GDM1 (cell line): ENCODE results near the gene WDR77.

Experiments used
- DNase-seq: peaks from one replicate; lab custom pipeline; 2025; lab: John Stamatoyannopoulos, UW

WDR77 gene

GRCh38 chr1:111439461-111440351, 9.3 kb downstream of the WDR77 start:
- DNase-seq, result no peak

- DNase-seq, result no peak
These were observed 12.3 kb downstream of the WDR77 start for GRCh38 chr1:111436726-111437125.

GRCh38 chr1:111424281-111424680, 24.8 kb downstream of the WDR77 start:
- no peak for DNase-seq

- no peak for DNase-seq
These were observed 26.3 kb downstream of the WDR77 start for GRCh38 chr1:111422546-111423391.

GRCh38 chr1:111420377-111420776, 28.7 kb downstream of the WDR77 start:
- no peak for DNase-seq

GRCh38 chr1:111419037-111419436, 30.0 kb downstream of the WDR77 start:
- DNase-seq, result no peak

GRCh38 chr1:111417755-111418154, 31.3 kb downstream of the WDR77 start:
- DNase-seq, result no peak

GRCh38 chr1:111415461-111415860, 33.6 kb downstream of the WDR77 start:
- DNase-seq, result no peak

GRCh38 chr1:111414756-111415155, 34.3 kb downstream of the WDR77 start:
- no peak for DNase-seq

GRCh38 chr1:111412839-111413238, 36.2 kb downstream of the WDR77 start:
- no peak for DNase-seq

- DNase-seq, result no peak
These were observed 41.8 kb downstream of the WDR77 start for GRCh38 chr1:111407301-111407700.

GRCh38 chr1:111406321-111406768, 42.7 kb downstream of the WDR77 start:
- DNase-seq, result no peak

GRCh38 chr1:111404588-111404987, 44.5 kb downstream of the WDR77 start:
- DNase-seq, result no peak

- DNase-seq, result no peak
These were observed 47.0 kb downstream of the WDR77 start for GRCh38 chr1:111402083-111402482.

- no peak for DNase-seq
These were observed 49.1 kb downstream of the WDR77 start for GRCh38 chr1:111399792-111400610.

- DNase-seq, result no peak
These were observed 56.6 kb downstream of the WDR77 start for GRCh38 chr1:111392460-111392945.

GRCh38 chr1:111392042-111392441, 57.0 kb downstream of the WDR77 start:
- DNase-seq, result no peak
